Breast epithelium (tissue), 3 donors: ENCODE data around the gene DCAF15.

Experiments
- POLR2AphosphoS5 ChIP-seq, 3 donors: sonication (generic); formaldehyde crosslinking; IDR thresholded peaks; one replicate each; pipeline ENCODE4 v1.6.1; 2017; ENCODE audit warnings: antibody characterized with exemption in 3 of 3
- TF ChIP-seq, protein P1 (sequence below), 3 donors: fragments of 450-650 bp; IDR thresholded peaks; one replicate each; pipeline ENCODE4 v1.5.1; 2016 to 2017; ENCODE audit warnings: antibody characterized with exemption in 3 of 3, mild to moderate bottlenecking in 3 of 3, moderate library complexity in 3 of 3

DNA sequence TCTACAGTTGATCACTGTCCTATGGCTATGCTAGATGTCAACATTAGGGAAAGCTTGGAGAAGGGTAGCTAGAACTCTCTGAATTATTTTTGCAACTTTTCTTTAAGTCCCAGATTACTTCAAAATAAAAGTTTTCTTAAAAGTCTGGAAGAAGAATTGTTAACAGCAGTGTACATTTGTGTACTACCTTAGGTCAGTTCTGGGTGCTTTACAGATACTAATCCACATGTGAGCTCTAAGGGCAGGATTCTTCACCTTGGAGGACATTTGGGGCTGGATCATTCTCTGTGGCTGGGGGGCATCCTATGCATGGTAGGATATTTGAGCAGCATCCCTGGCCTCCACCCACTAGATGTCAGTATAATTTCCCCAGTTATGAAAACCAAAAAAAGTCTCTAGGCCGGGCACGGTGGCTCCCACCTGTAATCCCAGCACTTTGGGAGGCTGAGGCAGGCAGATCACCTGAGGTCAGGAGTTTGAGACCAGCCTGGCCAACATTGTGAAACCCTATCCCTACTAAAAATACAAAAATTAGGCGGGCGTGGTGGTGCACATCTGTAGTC is 49.2 kb upstream of the DCAF15 start:
- TF ChIP-seq, protein P1, sequence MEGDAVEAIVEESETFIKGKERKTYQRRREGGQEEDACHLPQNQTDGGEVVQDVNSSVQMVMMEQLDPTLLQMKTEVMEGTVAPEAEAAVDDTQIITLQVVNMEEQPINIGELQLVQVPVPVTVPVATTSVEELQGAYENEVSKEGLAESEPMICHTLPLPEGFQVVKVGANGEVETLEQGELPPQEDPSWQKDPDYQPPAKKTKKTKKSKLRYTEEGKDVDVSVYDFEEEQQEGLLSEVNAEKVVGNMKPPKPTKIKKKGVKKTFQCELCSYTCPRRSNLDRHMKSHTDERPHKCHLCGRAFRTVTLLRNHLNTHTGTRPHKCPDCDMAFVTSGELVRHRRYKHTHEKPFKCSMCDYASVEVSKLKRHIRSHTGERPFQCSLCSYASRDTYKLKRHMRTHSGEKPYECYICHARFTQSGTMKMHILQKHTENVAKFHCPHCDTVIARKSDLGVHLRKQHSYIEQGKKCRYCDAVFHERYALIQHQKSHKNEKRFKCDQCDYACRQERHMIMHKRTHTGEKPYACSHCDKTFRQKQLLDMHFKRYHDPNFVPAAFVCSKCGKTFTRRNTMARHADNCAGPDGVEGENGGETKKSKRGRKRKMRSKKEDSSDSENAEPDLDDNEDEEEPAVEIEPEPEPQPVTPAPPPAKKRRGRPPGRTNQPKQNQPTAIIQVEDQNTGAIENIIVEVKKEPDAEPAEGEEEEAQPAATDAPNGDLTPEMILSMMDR (IDR thresholded peaks at IDR 0.05), result no peak
- no peak for TF ChIP-seq POLR2AphosphoS5 (IDR thresholded peaks at IDR 0.05)
